Measurements from ENCODE around the gene WARS2.

GRCh38 chr1:118991448-118991847 is 149.0 kb downstream of the WARS2 start:
- TF ChIP-seq CTCF (IDR thresholded peaks at IDR 0.05; ENCODE audit: low read length) (no peak), EZH2phosphoT487 (IDR thresholded peaks at IDR 0.05; ENCODE audit: low read length) (no peak)
